ENCODE measurements around the gene MPZL3.
A peak's percentile ranks its signal among the peaks of the same experiment; 100 is the strongest.

MPZL3 gene

GRCh38 chr11:118251858-118252652 lies at the start of gene MPZL3:
TSS of gene MPZL3 (minus strand) at chr11:118252365. CDS start at chr11:118252294, 71 bp downstream.
- peak; percentile 55 to 61 for DNase-seq (ENCODE audit: low read depth in 1 of 2, low spot score in 1 of 2)

- DNase-seq (ENCODE audit: low read depth in 1 of 2, low spot score in 1 of 2) = no peak
Observed at GRCh38 chr11:118301600-118302195, 49.5 kb upstream of the MPZL3 start.

- DNase-seq (ENCODE audit: low read depth in 1 of 2, low spot score in 1 of 2) = no peak
Observed at GRCh38 chr11:118295815-118296454, 43.8 kb upstream of the MPZL3 start.

- no peak for DNase-seq (ENCODE audit: low read depth in 1 of 2, low spot score in 1 of 2)
Observed at GRCh38 chr11:118295199-118295598, 43.0 kb upstream of the MPZL3 start.

GRCh38 chr11:118294053-118294452 lies 41.9 kb upstream of the MPZL3 start:
- DNase-seq (ENCODE audit: low read depth in 1 of 2, low spot score in 1 of 2) = no peak

- no peak for DNase-seq (ENCODE audit: low read depth in 1 of 2, low spot score in 1 of 2)
Observed at GRCh38 chr11:118291477-118292135, 39.4 kb upstream of the MPZL3 start.

GRCh38 chr11:118290923-118291322 lies 38.8 kb upstream of the MPZL3 start:
- DNase-seq (ENCODE audit: low read depth in 1 of 2, low spot score in 1 of 2) = no peak

- no peak for DNase-seq (ENCODE audit: low read depth in 1 of 2, low spot score in 1 of 2)
Observed at GRCh38 chr11:118289401-118289800, 37.2 kb upstream of the MPZL3 start.

GRCh38 chr11:118287006-118287405 lies 34.8 kb upstream of the MPZL3 start:
- DNase-seq (ENCODE audit: low read depth in 1 of 2, low spot score in 1 of 2) = no peak

- no peak for DNase-seq (ENCODE audit: low read depth in 1 of 2, low spot score in 1 of 2)
Observed at GRCh38 chr11:118286545-118286944, 34.4 kb upstream of the MPZL3 start.

GRCh38 chr11:118283756-118284350 lies 31.7 kb upstream of the MPZL3 start:
- DNase-seq (ENCODE audit: low read depth in 1 of 2, low spot score in 1 of 2) = no peak

GRCh38 chr11:118283037-118283636 lies 31.0 kb upstream of the MPZL3 start:
- no peak for DNase-seq (ENCODE audit: low read depth in 1 of 2, low spot score in 1 of 2)

GRCh38 chr11:118282606-118283005 lies 30.4 kb upstream of the MPZL3 start:
- no peak for DNase-seq (ENCODE audit: low read depth in 1 of 2, low spot score in 1 of 2)

- no peak for DNase-seq (ENCODE audit: low read depth in 1 of 2, low spot score in 1 of 2)
Observed at GRCh38 chr11:118281284-118281683, 29.1 kb upstream of the MPZL3 start.

- no peak for DNase-seq (ENCODE audit: low read depth in 1 of 2, low spot score in 1 of 2)
Observed at GRCh38 chr11:118277312-118277711, 25.1 kb upstream of the MPZL3 start.

GRCh38 chr11:118276422-118276821 lies 24.3 kb upstream of the MPZL3 start:
- no peak for DNase-seq (ENCODE audit: low read depth in 1 of 2, low spot score in 1 of 2)

GRCh38 chr11:118275176-118275575 lies 23.0 kb upstream of the MPZL3 start:
- no peak for DNase-seq (ENCODE audit: low read depth in 1 of 2, low spot score in 1 of 2)

- no peak for DNase-seq (ENCODE audit: low read depth in 1 of 2, low spot score in 1 of 2)
Observed at GRCh38 chr11:118274186-118274585, 22.0 kb upstream of the MPZL3 start.

GRCh38 chr11:118272001-118272400 lies 19.8 kb upstream of the MPZL3 start:
- DNase-seq (ENCODE audit: low read depth in 1 of 2, low spot score in 1 of 2) = no peak

- no peak for DNase-seq (ENCODE audit: low read depth in 1 of 2, low spot score in 1 of 2)
Observed at GRCh38 chr11:118267486-118267885, 15.3 kb upstream of the MPZL3 start.

GRCh38 chr11:118265954-118266353 lies 13.8 kb upstream of the MPZL3 start:
- DNase-seq (ENCODE audit: low read depth in 1 of 2, low spot score in 1 of 2) = no peak

All from stimulated activated CD4-positive, alpha-beta T cell treated with anti-CD3 and anti-CD28 coated beads, Interleukin-15, amount 100 ng/mL, for 1 hour (primary cell).